SK-N-SH treated with all-trans-retinoic acid at 6 μM for 48 hours (cell line): Measurements from ENCODE around the gene CHRNA5.

Experiments used
- ATAC-seq: fragments of 200-7000 bp; cut with Tn5 transposase; 3 replicates; pipeline ENCODE4 v1.9.1; 2020; ENCODE audit warnings: mild to moderate bottlenecking, moderate library complexity
- ARNTL ChIP-seq: fragments of 450-650 bp; formaldehyde crosslinking; IDR thresholded peaks from 2 replicates; pipeline ENCODE4 v1.5.0; 2020; ENCODE audit warnings: low read depth, mild to moderate bottlenecking, moderate library complexity, borderline replicate concordance
- CSDC2 ChIP-seq: fragments of 250-450 bp; sonication (Bioruptor Pico); IDR thresholded peaks from 2 replicates; pipeline ENCODE4 v1.5.0; 2020; ENCODE audit warnings: mild to moderate bottlenecking, moderate library complexity
- ESRRG ChIP-seq: fragments of 250-450 bp; sonication (Bioruptor Pico); IDR thresholded peaks from 2 replicates; pipeline ENCODE4 v1.6.1; 2021; ENCODE audit warnings: mild to moderate bottlenecking
- GLIS3 ChIP-seq: fragments of 250-450 bp; sonication (Bioruptor Pico); IDR thresholded peaks from 2 replicates; pipeline ENCODE4 v1.5.0; 2020; ENCODE audit warnings: mild to moderate bottlenecking, moderate library complexity
- ISL1 ChIP-seq: fragments of 250-450 bp; sonication (Bioruptor Pico); IDR thresholded peaks from 2 replicates; pipeline ENCODE4 v2.1.2; 2022; ENCODE audit warnings: mild to moderate bottlenecking, moderate library complexity
- OSR1 ChIP-seq: fragments of 250-450 bp; sonication (Bioruptor Pico); IDR thresholded peaks from 2 replicates; pipeline ENCODE4 v1.8.0; 2022; ENCODE audit warnings: moderate library complexity, mild to moderate bottlenecking, inconsistent platforms
- PPARA ChIP-seq: fragments of 250-450 bp; sonication (Bioruptor Pico); IDR thresholded peaks from 2 replicates; pipeline ENCODE4 v1.5.0; 2020; ENCODE audit warnings: mild to moderate bottlenecking, borderline replicate concordance
- RARB ChIP-seq: fragments of 250-450 bp; sonication (Bioruptor Pico); IDR thresholded peaks from 2 replicates; pipeline ENCODE4 v1.8.0; 2021; ENCODE audit warnings: mild to moderate bottlenecking, moderate library complexity
- SNAI2 ChIP-seq: fragments of 250-450 bp; sonication (Bioruptor Pico); IDR thresholded peaks from 2 replicates; pipeline ENCODE4 v1.5.0; 2020; ENCODE audit warnings: mild to moderate bottlenecking, moderate library complexity
- TCF4 ChIP-seq: fragments of 250-450 bp; sonication (Bioruptor Pico); IDR thresholded peaks from 2 replicates; pipeline ENCODE4 v1.8.0; 2021; ENCODE audit warnings: mild to moderate bottlenecking, moderate library complexity, borderline replicate concordance
- TOX ChIP-seq: fragments of 250-450 bp; sonication (Bioruptor Pico); IDR thresholded peaks from 2 replicates; pipeline ENCODE4 v1.8.0; 2021; ENCODE audit warnings: mild to moderate bottlenecking, moderate library complexity, borderline replicate concordance
- ZC3H10 ChIP-seq: fragments of 250-450 bp; sonication (Bioruptor Pico); IDR thresholded peaks from 2 replicates; pipeline ENCODE4 v1.5.1; 2021; ENCODE audit warnings: mild to moderate bottlenecking, moderate library complexity
- ZFP3 ChIP-seq: fragments of 250-450 bp; sonication (Bioruptor Pico); IDR thresholded peaks from 2 replicates; pipeline ENCODE4 v1.5.0; 2020; ENCODE audit warnings: mild to moderate bottlenecking, moderate library complexity
- ZFP30 ChIP-seq: fragments of 450-650 bp; formaldehyde crosslinking; IDR thresholded peaks from 2 replicates; pipeline ENCODE4 v1.5.0; 2022; ENCODE audit warnings: mild to moderate bottlenecking, moderate library complexity
- ZNF565 ChIP-seq: fragments of 450-650 bp; formaldehyde crosslinking; conservative IDR thresholded peaks from 2 replicates; pipeline ENCODE4 v1.5.0; 2020; ENCODE audit warnings: low read depth, mild to moderate bottlenecking, moderate library complexity
- ZNF70 ChIP-seq: fragments of 450-650 bp; formaldehyde crosslinking; IDR thresholded peaks from 2 replicates; pipeline ENCODE4 v1.5.0; 2020; ENCODE audit warnings: mild to moderate bottlenecking, moderate library complexity
- ZNF8 ChIP-seq: fragments of 450-650 bp; formaldehyde crosslinking; IDR thresholded peaks from 2 replicates; pipeline ENCODE4 v1.5.0; 2020; ENCODE audit warnings: mild to moderate bottlenecking, moderate library complexity
- TF ChIP-seq, protein P1 (sequence below): fragments of 250-450 bp; sonication (Bioruptor Pico); IDR thresholded peaks from 2 replicates; pipeline ENCODE4 v1.8.0; 2021; ENCODE audit warnings: low read depth, mild to moderate bottlenecking, moderate library complexity, borderline replicate concordance
- TF ChIP-seq, protein P2 (sequence below): fragments of 250-450 bp; sonication (Bioruptor Pico); IDR thresholded peaks from 2 replicates; pipeline ENCODE4 v1.5.0; 2020; ENCODE audit warnings: mild to moderate bottlenecking, moderate library complexity
- TF ChIP-seq, protein P3 (sequence below): fragments of 250-450 bp; sonication (Bioruptor Pico); IDR thresholded peaks from 2 replicates; pipeline ENCODE4 v1.5.1; 2021; ENCODE audit warnings: mild to moderate bottlenecking, moderate library complexity
- TF ChIP-seq, protein P4 (sequence below): fragments of 250-450 bp; sonication (Bioruptor Pico); IDR thresholded peaks from 2 replicates; pipeline ENCODE4 v1.5.1; 2020; ENCODE audit warnings: low read depth, mild to moderate bottlenecking, moderate library complexity
- TF ChIP-seq, protein P5 (sequence below): fragments of 250-450 bp; sonication (Bioruptor Pico); IDR thresholded peaks from 2 replicates; pipeline ENCODE4 v1.8.0; 2020; ENCODE audit warnings: mild to moderate bottlenecking, moderate library complexity, borderline replicate concordance

Gene CHRNA5

DNA sequence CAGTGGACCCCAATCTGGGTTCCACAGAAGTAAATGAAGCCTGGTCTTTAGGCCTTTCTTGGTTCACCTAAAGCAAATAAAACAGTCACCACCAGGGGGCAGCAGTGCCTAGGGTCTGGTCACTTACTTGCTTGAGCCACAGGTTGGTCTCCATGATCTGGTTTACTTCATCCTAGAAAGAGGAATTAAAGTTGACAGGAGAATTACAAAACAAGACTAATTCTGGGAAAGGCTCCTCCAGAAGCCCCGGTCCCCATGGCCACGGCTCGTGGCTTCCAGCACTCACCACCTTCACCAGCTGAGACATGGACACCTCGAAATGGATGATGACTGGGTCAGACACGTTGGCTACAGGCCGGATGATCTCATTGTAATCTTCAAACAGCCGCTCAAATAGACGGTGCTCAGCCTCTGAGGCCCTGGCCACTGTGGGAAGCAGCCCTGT lies 53.2 kb downstream of the CHRNA5 start:
- TF ChIP-seq, protein P1, sequence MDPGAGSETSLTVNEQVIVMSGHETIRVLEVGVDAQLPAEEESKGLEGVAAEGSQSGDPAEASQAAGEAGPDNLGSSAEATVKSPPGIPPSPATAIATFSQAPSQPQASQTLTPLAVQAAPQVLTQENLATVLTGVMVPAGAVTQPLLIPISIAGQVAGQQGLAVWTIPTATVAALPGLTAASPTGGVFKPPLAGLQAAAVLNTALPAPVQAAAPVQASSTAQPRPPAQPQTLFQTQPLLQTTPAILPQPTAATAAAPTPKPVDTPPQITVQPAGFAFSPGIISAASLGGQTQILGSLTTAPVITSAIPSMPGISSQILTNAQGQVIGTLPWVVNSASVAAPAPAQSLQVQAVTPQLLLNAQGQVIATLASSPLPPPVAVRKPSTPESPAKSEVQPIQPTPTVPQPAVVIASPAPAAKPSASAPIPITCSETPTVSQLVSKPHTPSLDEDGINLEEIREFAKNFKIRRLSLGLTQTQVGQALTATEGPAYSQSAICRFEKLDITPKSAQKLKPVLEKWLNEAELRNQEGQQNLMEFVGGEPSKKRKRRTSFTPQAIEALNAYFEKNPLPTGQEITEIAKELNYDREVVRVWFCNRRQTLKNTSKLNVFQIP = 0 out of 2 replicates have a peak, but pooled peaks have one; percentile 21
- TF ChIP-seq TOX (CRISPR knock-in tag) (no peak), PPARA (CRISPR knock-in tag) (no peak), ZNF565 (no peak), GLIS3 (0 out of 2 replicates have a peak, but pooled peaks have one; percentile 46), ZFP3 (0 out of 2 replicates have a peak, but pooled peaks have one; percentile 69), ARNTL (CRISPR knock-in tag) (no peak), CSDC2 (CRISPR knock-in tag) (no peak), ISL1 (CRISPR knock-in tag) (peak; percentile 87), ESRRG (CRISPR knock-in tag) (no peak), ZNF70 (CRISPR knock-in tag) (no peak), ZNF8 (CRISPR knock-in tag) (no peak), ZFP30 (CRISPR knock-in tag) (no peak), TCF4 (CRISPR knock-in tag) (peak; percentile 98), SNAI2 (CRISPR knock-in tag) (peak; percentile 24; the same call in 1 of the 2 replicates), ZC3H10 (CRISPR knock-in tag) (no peak), RARB (CRISPR knock-in tag) (no peak)
- TF ChIP-seq, protein P2, sequence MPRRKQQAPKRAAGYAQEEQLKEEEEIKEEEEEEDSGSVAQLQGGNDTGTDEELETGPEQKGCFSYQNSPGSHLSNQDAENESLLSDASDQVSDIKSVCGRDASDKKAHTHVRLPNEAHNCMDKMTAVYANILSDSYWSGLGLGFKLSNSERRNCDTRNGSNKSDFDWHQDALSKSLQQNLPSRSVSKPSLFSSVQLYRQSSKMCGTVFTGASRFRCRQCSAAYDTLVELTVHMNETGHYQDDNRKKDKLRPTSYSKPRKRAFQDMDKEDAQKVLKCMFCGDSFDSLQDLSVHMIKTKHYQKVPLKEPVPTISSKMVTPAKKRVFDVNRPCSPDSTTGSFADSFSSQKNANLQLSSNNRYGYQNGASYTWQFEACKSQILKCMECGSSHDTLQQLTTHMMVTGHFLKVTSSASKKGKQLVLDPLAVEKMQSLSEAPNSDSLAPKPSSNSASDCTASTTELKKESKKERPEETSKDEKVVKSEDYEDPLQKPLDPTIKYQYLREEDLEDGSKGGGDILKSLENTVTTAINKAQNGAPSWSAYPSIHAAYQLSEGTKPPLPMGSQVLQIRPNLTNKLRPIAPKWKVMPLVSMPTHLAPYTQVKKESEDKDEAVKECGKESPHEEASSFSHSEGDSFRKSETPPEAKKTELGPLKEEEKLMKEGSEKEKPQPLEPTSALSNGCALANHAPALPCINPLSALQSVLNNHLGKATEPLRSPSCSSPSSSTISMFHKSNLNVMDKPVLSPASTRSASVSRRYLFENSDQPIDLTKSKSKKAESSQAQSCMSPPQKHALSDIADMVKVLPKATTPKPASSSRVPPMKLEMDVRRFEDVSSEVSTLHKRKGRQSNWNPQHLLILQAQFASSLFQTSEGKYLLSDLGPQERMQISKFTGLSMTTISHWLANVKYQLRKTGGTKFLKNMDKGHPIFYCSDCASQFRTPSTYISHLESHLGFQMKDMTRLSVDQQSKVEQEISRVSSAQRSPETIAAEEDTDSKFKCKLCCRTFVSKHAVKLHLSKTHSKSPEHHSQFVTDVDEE (CRISPR knock-in tag) = peak; percentile 94
- TF ChIP-seq, protein P3, sequence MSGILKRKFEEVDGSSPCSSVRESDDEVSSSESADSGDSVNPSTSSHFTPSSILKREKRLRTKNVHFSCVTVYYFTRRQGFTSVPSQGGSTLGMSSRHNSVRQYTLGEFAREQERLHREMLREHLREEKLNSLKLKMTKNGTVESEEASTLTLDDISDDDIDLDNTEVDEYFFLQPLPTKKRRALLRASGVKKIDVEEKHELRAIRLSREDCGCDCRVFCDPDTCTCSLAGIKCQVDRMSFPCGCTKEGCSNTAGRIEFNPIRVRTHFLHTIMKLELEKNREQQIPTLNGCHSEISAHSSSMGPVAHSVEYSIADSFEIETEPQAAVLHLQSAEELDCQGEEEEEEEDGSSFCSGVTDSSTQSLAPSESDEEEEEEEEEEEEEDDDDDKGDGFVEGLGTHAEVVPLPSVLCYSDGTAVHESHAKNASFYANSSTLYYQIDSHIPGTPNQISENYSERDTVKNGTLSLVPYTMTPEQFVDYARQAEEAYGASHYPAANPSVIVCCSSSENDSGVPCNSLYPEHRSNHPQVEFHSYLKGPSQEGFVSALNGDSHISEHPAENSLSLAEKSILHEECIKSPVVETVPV (CRISPR knock-in tag) = no peak
- TF ChIP-seq, protein P4, sequence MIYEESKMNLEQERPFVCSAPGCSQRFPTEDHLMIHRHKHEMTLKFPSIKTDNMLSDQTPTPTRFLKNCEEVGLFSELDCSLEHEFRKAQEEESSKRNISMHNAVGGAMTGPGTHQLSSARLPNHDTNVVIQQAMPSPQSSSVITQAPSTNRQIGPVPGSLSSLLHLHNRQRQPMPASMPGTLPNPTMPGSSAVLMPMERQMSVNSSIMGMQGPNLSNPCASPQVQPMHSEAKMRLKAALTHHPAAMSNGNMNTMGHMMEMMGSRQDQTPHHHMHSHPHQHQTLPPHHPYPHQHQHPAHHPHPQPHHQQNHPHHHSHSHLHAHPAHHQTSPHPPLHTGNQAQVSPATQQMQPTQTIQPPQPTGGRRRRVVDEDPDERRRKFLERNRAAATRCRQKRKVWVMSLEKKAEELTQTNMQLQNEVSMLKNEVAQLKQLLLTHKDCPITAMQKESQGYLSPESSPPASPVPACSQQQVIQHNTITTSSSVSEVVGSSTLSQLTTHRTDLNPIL (CRISPR knock-in tag) = peak; percentile 86; the same call in 1 of the 2 replicates
- TF ChIP-seq, protein P5, sequence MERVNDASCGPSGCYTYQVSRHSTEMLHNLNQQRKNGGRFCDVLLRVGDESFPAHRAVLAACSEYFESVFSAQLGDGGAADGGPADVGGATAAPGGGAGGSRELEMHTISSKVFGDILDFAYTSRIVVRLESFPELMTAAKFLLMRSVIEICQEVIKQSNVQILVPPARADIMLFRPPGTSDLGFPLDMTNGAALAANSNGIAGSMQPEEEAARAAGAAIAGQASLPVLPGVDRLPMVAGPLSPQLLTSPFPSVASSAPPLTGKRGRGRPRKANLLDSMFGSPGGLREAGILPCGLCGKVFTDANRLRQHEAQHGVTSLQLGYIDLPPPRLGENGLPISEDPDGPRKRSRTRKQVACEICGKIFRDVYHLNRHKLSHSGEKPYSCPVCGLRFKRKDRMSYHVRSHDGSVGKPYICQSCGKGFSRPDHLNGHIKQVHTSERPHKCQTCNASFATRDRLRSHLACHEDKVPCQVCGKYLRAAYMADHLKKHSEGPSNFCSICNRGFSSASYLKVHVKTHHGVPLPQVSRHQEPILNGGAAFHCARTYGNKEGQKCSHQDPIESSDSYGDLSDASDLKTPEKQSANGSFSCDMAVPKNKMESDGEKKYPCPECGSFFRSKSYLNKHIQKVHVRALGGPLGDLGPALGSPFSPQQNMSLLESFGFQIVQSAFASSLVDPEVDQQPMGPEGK (CRISPR knock-in tag) = no peak
- peak; percentile 85 for ATAC-seq

DNA sequence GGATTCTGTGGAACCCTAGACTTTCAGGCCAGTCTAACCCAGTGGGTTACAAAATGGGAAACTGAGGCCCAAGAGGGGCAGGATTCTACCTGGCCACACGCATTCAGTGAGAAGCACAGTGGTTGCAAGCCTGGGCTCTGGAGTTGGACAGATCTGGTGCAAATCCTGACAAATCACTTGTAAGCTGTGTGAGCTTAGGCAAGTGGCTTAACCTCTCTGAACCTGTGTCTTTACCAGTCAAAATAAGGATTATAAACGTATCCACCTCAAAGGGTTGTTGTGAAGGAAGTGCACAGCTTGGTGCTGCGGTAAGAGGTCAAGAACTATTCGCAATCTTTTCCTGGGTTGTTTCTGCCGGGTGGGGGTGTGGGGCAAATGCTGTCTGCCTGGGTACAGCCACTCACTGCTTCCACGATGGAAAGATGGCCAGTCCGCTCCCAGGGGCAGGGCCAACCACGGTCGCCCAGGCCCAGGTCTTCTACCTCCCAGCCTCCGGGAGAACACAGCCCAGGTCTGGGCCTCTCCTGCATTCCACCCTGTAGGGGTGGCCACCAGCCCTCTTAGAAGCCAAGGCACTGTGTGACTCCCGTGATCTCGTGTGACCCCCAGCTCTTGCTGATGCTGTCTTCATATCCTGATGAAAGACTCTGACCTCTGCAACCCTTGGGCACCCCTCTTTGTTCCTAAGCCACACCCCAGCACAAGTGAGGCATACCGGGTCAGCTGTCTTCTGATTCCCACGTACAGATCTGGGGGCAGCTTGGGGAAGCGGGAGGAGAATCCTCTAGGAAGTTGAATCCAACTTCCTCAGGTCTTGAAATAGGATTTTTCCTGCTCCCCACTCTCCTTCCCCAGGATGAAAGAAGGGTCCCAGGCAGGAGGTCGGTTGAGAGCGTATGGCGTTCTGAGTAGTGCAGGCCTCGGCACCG lies 54.0 kb downstream of the CHRNA5 start:
- TF ChIP-seq ZNF70 (CRISPR knock-in tag) (peak; percentile 40; the same call in 1 of the 2 replicates), OSR1 (CRISPR knock-in tag) (no peak), GLIS3 (0 out of 2 replicates have a peak, but pooled peaks have one; percentile 3), TCF4 (CRISPR knock-in tag) (no peak), TOX (CRISPR knock-in tag) (no peak)
- TF ChIP-seq, protein P5 (CRISPR knock-in tag) = peak; percentile 11; the same call in 1 of the 2 replicates
- TF ChIP-seq, protein P3 (CRISPR knock-in tag) = 0 out of 2 replicates have a peak, but pooled peaks have one; percentile 41
- ATAC-seq = peak; percentile 41
